CD4-positive, alpha-beta memory T cell (primary cell): ENCODE data around the gene ZMYND11. TPM values are rescaled to one million over a fixed set of nuclear protein-coding genes. Genes with fewer than 3 reads are reported as not detected.

ENCODE experiments used
- CTCF ChIA-PET: fragments of 350-600 bp; sonication (Branson Sonifier 250); formaldehyde crosslinking; loops from one replicate; lab custom pipeline; 2021; ENCODE audit warnings: inconsistent platforms; ENCODE audit not compliant: partially characterized antibody; lab: Charles Lee
- POLR2A ChIA-PET: fragments of 350-600 bp; sonication (Branson Sonifier 250); formaldehyde crosslinking; loops from one replicate; lab custom pipeline; 2021; ENCODE audit not compliant: partially characterized antibody; lab: Charles Lee
- DNase-seq, 5 donors: peaks; one replicate each; pipeline versions ENCODE4 v3.0.0 to v3.0.0-alpha.2; 2020 to 2022; ENCODE audit warnings: mixed read lengths in 1 of 5
- H3K27ac ChIP-seq: one replicate; pipeline ENCODE4 v1.7.0; 2013; ENCODE audit warnings: low read depth, low read length
- H3K27me3 ChIP-seq: 2 replicates; pipeline ENCODE4 v1.7.0; 2013; ENCODE audit warnings: mild to moderate bottlenecking, low read length, moderate library complexity; ENCODE audit not compliant: insufficient read depth
- H3K36me3 ChIP-seq: 2 replicates; pipeline ENCODE4 v1.7.0; 2013; ENCODE audit warnings: mild to moderate bottlenecking, low read length, moderate library complexity; ENCODE audit not compliant: insufficient read depth
- H3K4me1 ChIP-seq: 2 replicates; pipeline ENCODE4 v1.7.0; 2013; ENCODE audit warnings: mild to moderate bottlenecking, low read length, moderate library complexity; ENCODE audit not compliant: insufficient read depth
- H3K4me3 ChIP-seq, 2 donors: one replicate each; pipeline ENCODE4 v1.7.0; 2013; ENCODE audit warnings: low read length in 2 of 2, mild to moderate bottlenecking in 1 of 2
- H3K9me3 ChIP-seq, 2 donors: one replicate each; pipeline ENCODE4 v1.7.0; 2013; ENCODE audit warnings: low read length in 2 of 2, control low read depth in 1 of 2; ENCODE audit not compliant: control insufficient read depth in 1 of 2
- H3K27ac Mint-ChIP-seq, 7 donors: one replicate each; pipeline ENCODE4 v1.8.0; 2020 to 2021; ENCODE audit warnings: mixed read lengths in 7 of 7, mild to moderate bottlenecking in 6 of 7, inconsistent platforms in 3 of 7, moderate library complexity in 3 of 7
- H3K27me3 Mint-ChIP-seq, 2 donors: one replicate each; pipeline ENCODE4 v1.8.0; 2020 to 2021; ENCODE audit warnings: mixed read lengths in 2 of 2
- H3K36me3 Mint-ChIP-seq, 2 donors: one replicate each; pipeline ENCODE4 v1.8.0; 2020 to 2021; ENCODE audit warnings: mixed read lengths in 2 of 2, inconsistent platforms in 1 of 2, mild to moderate bottlenecking in 1 of 2
- H3K4me1 Mint-ChIP-seq, 4 donors: one replicate each; pipeline ENCODE4 v1.8.0; 2020 to 2021; ENCODE audit warnings: mixed read lengths in 4 of 4, mild to moderate bottlenecking in 1 of 4
- H3K4me3 Mint-ChIP-seq, 8 donors: one replicate each; pipeline ENCODE4 v1.8.0; 2020 to 2021; ENCODE audit warnings: mixed read lengths in 8 of 8, mild to moderate bottlenecking in 7 of 8, moderate library complexity in 6 of 8, inconsistent platforms in 3 of 8
- H3K9me3 Mint-ChIP-seq, 8 donors: one replicate each; pipeline ENCODE4 v1.8.0; 2020 to 2021; ENCODE audit warnings: mixed read lengths in 8 of 8, mild to moderate bottlenecking in 5 of 8, inconsistent platforms in 3 of 8, moderate library complexity in 1 of 8
- intact Hi-C: fragments of 100-400 bp; cut with micrococcal nuclease; formaldehyde crosslinking; loops from one replicate; pipeline ENCODE4 v1.15.1; 2023
- polyA plus RNA-seq, 2 donors: library from polyadenylated mRNA; unstranded; fragments of 300-500 nt; fragmentation: Illumina TruSeq; gene quantifications; one replicate each; pipeline ENCODE4 v1.2.3, GENCODE V29; 2021
- total RNA-seq, 2 experiments: library from RNA; stranded (reverse); gene quantifications; one replicate each; pipeline ENCODE4 v1.2.3, GENCODE V29; 2021

The ZMYND11 gene
- total and polyA plus RNA-seq, 4 experiments from 2014 or later: 26.6 to 63.2 (median 52.1) TPM

- Histone ChIP-seq H3K27me3 (no peaks in the 10 kb centered on the region), H3K9me3 (no peaks in the 10 kb centered on the region), H3K4me3 (no peak overlapping the region), H3K27ac (no peak overlapping the region), H3K4me1 (peaks cover 28% of the 10 kb centered on the region), H3K36me3 (no peaks in the 10 kb centered on the region)
- Mint-ChIP-seq H3K27ac (peak overlapping the region in 4 of 7 donors; percentile 89 to 93 (median 92)), H3K9me3 (no peaks in the 10 kb centered on the region), H3K27me3 (no peaks in the 10 kb centered on the region), H3K4me1 (peaks cover 20 to 39% (median 24%) of the 10 kb centered on the region in 4 donors), H3K36me3 (peaks cover 0 to 11% of the 10 kb centered on the region in 2 donors), H3K4me3 (peak overlapping the region; percentile 89 to 96 (median 91))
- no peak for DNase-seq
- intact Hi-C loops: no loop called here
- POLR2A ChIA-PET: no interaction called here
- CTCF ChIA-PET: no interaction called here
These were observed 2.0 kb upstream of the ZMYND11 start for GRCh38 chr10:132946-133898.

DNA sequence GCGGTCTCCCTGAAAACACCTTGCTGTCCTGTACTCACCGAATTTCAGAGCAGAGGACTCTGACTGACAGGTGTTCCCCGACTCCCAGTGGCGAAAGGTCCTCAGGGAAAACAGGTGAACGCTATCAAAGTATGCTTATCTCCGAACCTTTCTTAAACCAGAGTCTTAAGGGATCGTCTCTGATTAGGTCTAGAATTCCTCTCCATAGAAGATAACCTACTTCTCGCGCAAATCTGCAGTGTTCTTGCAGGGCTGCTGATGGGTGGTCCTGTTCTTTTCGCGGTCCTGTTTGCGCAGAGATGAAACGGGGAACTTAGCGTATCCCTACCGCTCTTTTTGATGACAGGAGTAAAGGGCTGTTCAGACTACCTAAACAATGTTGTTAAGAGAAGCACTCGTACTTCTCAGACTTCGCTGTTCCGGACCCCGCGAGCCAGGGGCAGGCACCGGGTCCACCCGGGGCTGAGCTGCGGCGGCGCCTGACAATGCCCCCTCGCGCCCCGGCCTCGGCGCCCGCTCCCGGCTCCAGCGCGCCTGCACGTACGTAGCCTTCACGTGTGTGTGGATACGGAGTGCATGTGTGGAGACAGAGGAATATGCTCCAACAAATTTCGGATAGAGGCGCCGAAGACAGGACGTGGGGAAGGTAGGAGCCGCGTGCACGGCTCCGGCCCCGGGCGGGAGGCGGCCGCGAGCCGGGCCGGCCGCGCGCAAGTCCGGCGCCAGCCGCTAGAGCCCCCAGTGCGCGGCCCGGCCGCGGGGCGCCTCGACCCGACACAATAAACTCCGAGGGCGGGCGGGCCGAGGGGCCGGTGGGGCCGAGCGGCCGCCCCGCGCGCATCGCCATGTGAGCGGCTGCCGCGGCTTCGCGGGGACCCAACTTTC, 766 bp upstream of the ZMYND11 start:
- peak overlapping the region; percentile 89 to 96 (median 91) for H3K4me3 Mint-ChIP-seq
- H3K27me3 Mint-ChIP-seq: no peaks in the 10 kb centered on the region
- H3K9me3 Mint-ChIP-seq: no peaks in the 10 kb centered on the region
- Histone ChIP-seq H3K9me3 (no peaks in the 10 kb centered on the region), H3K36me3 (no peaks in the 10 kb centered on the region), H3K4me1 (peaks cover 32% of the 10 kb centered on the region), H3K27me3 (no peaks in the 10 kb centered on the region), H3K4me3 (peak overlapping the region; percentile 63), H3K27ac (peak overlapping the region; percentile 80)
- H3K36me3 Mint-ChIP-seq: peaks cover 0 to 11% of the 10 kb centered on the region in 2 donors
- CTCF ChIA-PET: no interaction called here
- H3K27ac Mint-ChIP-seq: peak overlapping the region; percentile 80 to 93 (median 90)
- H3K4me1 Mint-ChIP-seq: peaks cover 26 to 50% (median 32%) of the 10 kb centered on the region in 4 donors
- intact Hi-C loops: loop anchor here (1.0 to 2.0 kb wide), 2 partner anchors 58 to 336 kb away; no protein-coding TSS in a partner anchor
- peak; percentile 29 to 41 (median 37) for DNase-seq
- POLR2A ChIA-PET: interaction anchor here (1.1 to 1.3 kb wide), 3 partner anchors 48 to 349 kb away, joined by 3 read pairs; no protein-coding TSS in a partner anchor

DNA sequence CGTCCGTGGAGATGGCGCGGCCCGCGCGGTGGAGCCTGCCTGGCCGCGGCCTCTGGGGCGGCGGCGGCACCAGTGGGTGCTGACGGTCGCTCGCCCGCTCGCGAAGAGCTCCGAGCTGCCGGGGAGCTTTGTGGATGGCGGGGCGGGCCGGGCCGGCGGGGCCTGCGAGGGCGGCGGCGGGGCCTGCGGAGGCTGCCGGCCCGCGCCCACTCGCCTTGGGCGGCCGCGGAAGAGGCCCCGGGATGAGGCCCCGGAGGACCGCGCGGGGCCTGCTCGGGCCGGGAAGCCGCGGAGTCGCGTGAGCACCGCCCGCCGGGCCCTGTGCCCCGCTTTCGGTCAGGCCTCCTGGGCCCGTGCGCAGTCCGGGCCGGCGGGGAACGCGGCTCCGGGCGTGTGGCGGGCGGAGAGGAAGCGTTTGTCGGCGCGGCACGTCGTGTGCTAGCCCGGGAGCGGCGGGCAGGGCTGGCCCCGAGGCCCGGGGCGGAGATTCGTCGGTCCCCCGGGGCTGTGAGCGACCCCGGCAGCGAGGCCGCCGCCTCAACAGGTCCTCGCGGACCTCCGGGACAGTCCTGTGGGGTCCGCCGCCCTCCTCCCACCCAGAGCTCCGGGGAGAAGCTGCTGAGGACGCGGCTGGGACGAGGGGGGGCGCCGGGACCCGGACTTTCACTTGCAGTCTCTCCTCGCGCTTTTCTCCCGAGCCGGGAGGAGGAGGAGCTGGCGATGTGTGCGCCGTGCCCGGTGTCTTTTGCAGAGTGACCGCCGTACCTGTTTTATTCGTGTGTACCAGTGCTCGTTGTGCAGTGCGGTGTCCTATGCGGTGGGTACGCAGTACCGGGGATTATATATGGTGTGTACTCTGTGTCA, 578 bp downstream of the ZMYND11 start:
- peaks cover 29 to 47% (median 38%) of the 10 kb centered on the region in 4 donors for H3K4me1 Mint-ChIP-seq
- peak overlapping the region; percentile 90 to 96 (median 93) for H3K27ac Mint-ChIP-seq
- H3K4me3 Mint-ChIP-seq: peak overlapping the region; percentile 89 to 96 (median 92)
- Histone ChIP-seq H3K4me3 (peak overlapping the region; percentile 51 to 52), H3K4me1 (peaks cover 32% of the 10 kb centered on the region), H3K27ac (peak overlapping the region; percentile 80), H3K36me3 (no peaks in the 10 kb centered on the region), H3K27me3 (no peaks in the 10 kb centered on the region), H3K9me3 (no peaks in the 10 kb centered on the region)
- DNase-seq: peak; percentile 58 to 72 (median 66)
- ChIA-PET POLR2A (interaction anchor here (1.1 to 1.6 kb wide), 7 partner anchors 9 to 348 kb away, joined by 3 to 11 read pairs (median 4); no protein-coding TSS in a partner anchor), CTCF (interaction anchor here (1.0 kb wide), 1 partner anchor 12 kb away, joined by 3 read pairs; no protein-coding TSS in a partner anchor)
- no peaks in the 10 kb centered on the region for H3K9me3 Mint-ChIP-seq
- H3K27me3 Mint-ChIP-seq: no peaks in the 10 kb centered on the region
- H3K36me3 Mint-ChIP-seq: peaks cover 0 to 11% of the 10 kb centered on the region in 2 donors
- intact Hi-C loops: loop anchor here (2.0 kb wide), 1 partner anchor 59 kb away; no protein-coding TSS in a partner anchor

DNA sequence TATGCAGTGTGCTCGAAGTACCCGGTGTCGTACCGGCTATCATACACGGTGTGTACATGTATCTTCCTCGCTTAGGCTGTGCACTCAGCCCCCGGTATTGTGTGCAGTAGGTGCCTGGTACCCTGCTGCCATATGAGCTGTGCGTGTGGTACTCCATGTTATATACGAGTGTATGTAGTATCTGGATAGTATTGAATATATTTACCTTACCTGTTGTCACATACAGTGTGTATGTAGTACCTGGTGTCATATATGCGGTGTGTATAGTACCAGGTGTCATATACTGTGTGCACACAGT, 1.2 kb downstream of the ZMYND11 start:
- H3K9me3 Mint-ChIP-seq: no peaks in the 10 kb centered on the region
- H3K27me3 Mint-ChIP-seq: no peaks in the 10 kb centered on the region
- Histone ChIP-seq H3K9me3 (no peaks in the 10 kb centered on the region), H3K27ac (peak overlapping the region; percentile 80), H3K27me3 (no peaks in the 10 kb centered on the region), H3K4me3 (peak overlapping the region; percentile 51 to 52), H3K36me3 (no peaks in the 10 kb centered on the region), H3K4me1 (peaks cover 32% of the 10 kb centered on the region)
- H3K4me3 Mint-ChIP-seq: peak overlapping the region; percentile 89 to 96 (median 92)
- H3K36me3 Mint-ChIP-seq: peaks cover 0 to 11% of the 10 kb centered on the region in 2 donors
- ChIA-PET CTCF (interaction anchor here (1.0 kb wide), 1 partner anchor 13 kb away, joined by 3 read pairs; no protein-coding TSS in a partner anchor), POLR2A (interaction anchor here (1.1 to 1.6 kb wide), 4 partner anchors 8 to 14 kb away, joined by 4 to 11 read pairs (median 4); no protein-coding TSS in a partner anchor)
- peak overlapping the region; percentile 90 to 96 (median 93) for H3K27ac Mint-ChIP-seq
- peaks cover 30 to 47% (median 41%) of the 10 kb centered on the region in 4 donors for H3K4me1 Mint-ChIP-seq
- no peak for DNase-seq
- intact Hi-C loops: no loop called here

DNA sequence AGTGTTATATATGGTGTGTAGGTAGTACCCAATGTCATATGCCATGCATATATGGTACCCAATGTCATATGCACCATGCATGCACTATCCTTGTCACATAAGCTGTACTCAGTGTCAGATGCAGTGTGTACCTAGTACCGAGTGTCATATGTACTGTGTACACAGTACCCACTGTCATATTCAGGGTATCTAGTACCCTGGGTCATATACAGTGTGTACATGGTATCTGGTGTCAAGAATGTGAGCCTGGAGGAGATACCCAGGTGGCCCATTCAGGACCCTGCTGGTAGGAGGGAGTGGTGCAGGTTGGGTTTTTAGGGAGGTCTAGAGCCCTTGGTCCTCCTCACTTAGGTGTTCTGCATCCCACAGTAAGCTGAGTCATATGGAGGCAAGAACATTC, 1.8 kb downstream of the ZMYND11 start:
- Histone ChIP-seq H3K36me3 (no peaks in the 10 kb centered on the region), H3K4me1 (peaks cover 32% of the 10 kb centered on the region), H3K27me3 (no peaks in the 10 kb centered on the region), H3K4me3 (peak overlapping the region; percentile 51 to 52), H3K27ac (no peak overlapping the region), H3K9me3 (no peaks in the 10 kb centered on the region)
- ChIA-PET CTCF (no interaction called here), POLR2A (interaction anchor here (1.5 to 1.6 kb wide), 2 partner anchors 10 to 13 kb away, joined by 4 to 11 read pairs; no protein-coding TSS in a partner anchor)
- Mint-ChIP-seq H3K36me3 (peaks cover 0 to 11% of the 10 kb centered on the region in 2 donors), H3K4me3 (peak overlapping the region in 7 of 8 donors; percentile 89 to 96 (median 91)), H3K27me3 (no peaks in the 10 kb centered on the region), H3K9me3 (no peaks in the 10 kb centered on the region), H3K4me1 (peaks cover 30 to 54% (median 44%) of the 10 kb centered on the region in 4 donors), H3K27ac (peak overlapping the region in 6 of 7 donors; percentile 13 to 95 (median 86))
- intact Hi-C loops: no loop called here
- peak; percentile 22 to 65 (median 33) for DNase-seq

DNA sequence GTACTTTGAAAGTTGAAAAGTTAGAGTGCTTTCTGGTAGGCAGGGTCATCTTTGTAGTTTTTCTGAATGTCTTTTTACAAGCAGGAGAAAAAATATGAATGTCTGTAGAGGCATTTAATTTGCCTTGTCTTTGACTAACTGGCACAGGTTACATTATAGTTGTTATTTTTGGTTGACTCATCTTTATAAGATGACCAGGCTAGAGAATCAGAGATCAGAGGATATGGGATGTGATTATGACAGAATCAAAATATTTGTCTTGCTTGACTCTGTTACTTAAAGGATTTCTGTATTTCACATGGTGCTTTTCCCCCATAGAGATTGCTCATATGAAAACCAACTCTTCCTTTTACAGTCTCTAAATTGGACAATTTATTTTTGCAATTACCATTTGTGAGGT, 2.4 kb downstream of the ZMYND11 start:
- no peaks in the 10 kb centered on the region for H3K36me3 ChIP-seq
- Mint-ChIP-seq H3K36me3 (peaks cover 0 to 11% of the 10 kb centered on the region in 2 donors), H3K27ac (peak overlapping the region in 3 of 7 donors; percentile 13 to 93 (median 78)), H3K4me3 (peak overlapping the region in 7 of 8 donors; percentile 2 to 95 (median 90)), H3K4me1 (peaks cover 32 to 59% (median 49%) of the 10 kb centered on the region in 4 donors), H3K27me3 (no peaks in the 10 kb centered on the region), H3K9me3 (no peaks in the 10 kb centered on the region)
- CTCF ChIA-PET: interaction anchor here (0.7 to 0.9 kb wide), 2 partner anchors 64 to 408 kb away, joined by 3 to 4 read pairs; no protein-coding TSS in a partner anchor
- no peaks in the 10 kb centered on the region for H3K27me3 ChIP-seq
- no peak overlapping the region for H3K4me3 ChIP-seq
- POLR2A ChIA-PET: interaction anchor here (0.7 kb wide), 1 partner anchor 13 kb away, joined by 3 read pairs; no protein-coding TSS in a partner anchor
- intact Hi-C loops: no loop called here
- peaks cover 32% of the 10 kb centered on the region for H3K4me1 ChIP-seq
- no peak for DNase-seq
- no peak overlapping the region for H3K27ac ChIP-seq
- H3K9me3 ChIP-seq: no peaks in the 10 kb centered on the region
